ENCODE results near the gene PITX2.

The PITX2 gene

DNA sequence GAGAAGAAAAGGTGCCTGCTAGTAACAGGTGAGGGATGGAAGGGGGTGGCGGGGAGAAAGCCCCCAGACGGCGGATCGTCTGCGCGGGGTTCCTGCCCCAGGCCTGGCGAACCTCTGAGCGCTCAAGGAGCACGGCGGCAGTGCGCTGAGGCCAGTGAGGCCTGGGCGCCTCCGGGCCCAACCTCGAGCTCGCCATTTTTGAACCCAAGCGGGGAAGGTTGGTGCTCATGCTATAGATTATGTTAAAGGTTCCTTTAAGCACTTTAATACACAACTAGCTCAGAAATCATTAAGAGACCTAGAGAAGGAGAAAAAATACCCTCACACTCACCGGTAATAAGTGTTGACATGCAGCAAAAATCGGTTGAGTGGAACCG, 7.9 kb downstream of the PITX2 start:
- H3F3A ChIP-seq (ENCODE audit: insufficient read depth, low read length), result no peaks in the 10 kb centered on the region
- H3K9ac ChIP-seq (ENCODE audit: low read length), result no peak overlapping the region
- no peaks in the 10 kb centered on the region for H3K4me1 ChIP-seq (ENCODE audit: insufficient read depth, low read length, severe bottlenecking)
- no peaks in the 10 kb centered on the region for H3K9me2 ChIP-seq (ENCODE audit: low read depth, low read length)
- H3K4me2 ChIP-seq (ENCODE audit: low read length), result no peak overlapping the region
- TF ChIP-seq EZH2 (IDR thresholded peaks at IDR 0.05; ENCODE audit: borderline replicate concordance, low read length), result no peak
- TF ChIP-seq, protein P1, sequence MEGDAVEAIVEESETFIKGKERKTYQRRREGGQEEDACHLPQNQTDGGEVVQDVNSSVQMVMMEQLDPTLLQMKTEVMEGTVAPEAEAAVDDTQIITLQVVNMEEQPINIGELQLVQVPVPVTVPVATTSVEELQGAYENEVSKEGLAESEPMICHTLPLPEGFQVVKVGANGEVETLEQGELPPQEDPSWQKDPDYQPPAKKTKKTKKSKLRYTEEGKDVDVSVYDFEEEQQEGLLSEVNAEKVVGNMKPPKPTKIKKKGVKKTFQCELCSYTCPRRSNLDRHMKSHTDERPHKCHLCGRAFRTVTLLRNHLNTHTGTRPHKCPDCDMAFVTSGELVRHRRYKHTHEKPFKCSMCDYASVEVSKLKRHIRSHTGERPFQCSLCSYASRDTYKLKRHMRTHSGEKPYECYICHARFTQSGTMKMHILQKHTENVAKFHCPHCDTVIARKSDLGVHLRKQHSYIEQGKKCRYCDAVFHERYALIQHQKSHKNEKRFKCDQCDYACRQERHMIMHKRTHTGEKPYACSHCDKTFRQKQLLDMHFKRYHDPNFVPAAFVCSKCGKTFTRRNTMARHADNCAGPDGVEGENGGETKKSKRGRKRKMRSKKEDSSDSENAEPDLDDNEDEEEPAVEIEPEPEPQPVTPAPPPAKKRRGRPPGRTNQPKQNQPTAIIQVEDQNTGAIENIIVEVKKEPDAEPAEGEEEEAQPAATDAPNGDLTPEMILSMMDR (IDR thresholded peaks at IDR 0.05; ENCODE audit: low read length), result no peak
- H3K79me2 ChIP-seq (ENCODE audit: insufficient read depth, low read length), result no peaks in the 10 kb centered on the region
- H3K36me3 ChIP-seq (ENCODE audit: insufficient read depth, low read length), result no peaks in the 10 kb centered on the region
- no peaks in the 10 kb centered on the region for H4K20me1 ChIP-seq (ENCODE audit: insufficient read depth, low read length)
- no peak overlapping the region for H3K27ac ChIP-seq (ENCODE audit: low read depth, low read length, poor library complexity, severe bottlenecking)
- no peak overlapping the region for H3K4me3 ChIP-seq (ENCODE audit: low read depth, low read length, poor library complexity, severe bottlenecking)
- H3K9me3 ChIP-seq (ENCODE audit: low read length), result no peaks in the 10 kb centered on the region
- H2AFZ ChIP-seq (ENCODE audit: low read length), result no peak overlapping the region
- H3K27me3 ChIP-seq (ENCODE audit: insufficient read depth, low read length), result no peaks in the 10 kb centered on the region

DNA sequence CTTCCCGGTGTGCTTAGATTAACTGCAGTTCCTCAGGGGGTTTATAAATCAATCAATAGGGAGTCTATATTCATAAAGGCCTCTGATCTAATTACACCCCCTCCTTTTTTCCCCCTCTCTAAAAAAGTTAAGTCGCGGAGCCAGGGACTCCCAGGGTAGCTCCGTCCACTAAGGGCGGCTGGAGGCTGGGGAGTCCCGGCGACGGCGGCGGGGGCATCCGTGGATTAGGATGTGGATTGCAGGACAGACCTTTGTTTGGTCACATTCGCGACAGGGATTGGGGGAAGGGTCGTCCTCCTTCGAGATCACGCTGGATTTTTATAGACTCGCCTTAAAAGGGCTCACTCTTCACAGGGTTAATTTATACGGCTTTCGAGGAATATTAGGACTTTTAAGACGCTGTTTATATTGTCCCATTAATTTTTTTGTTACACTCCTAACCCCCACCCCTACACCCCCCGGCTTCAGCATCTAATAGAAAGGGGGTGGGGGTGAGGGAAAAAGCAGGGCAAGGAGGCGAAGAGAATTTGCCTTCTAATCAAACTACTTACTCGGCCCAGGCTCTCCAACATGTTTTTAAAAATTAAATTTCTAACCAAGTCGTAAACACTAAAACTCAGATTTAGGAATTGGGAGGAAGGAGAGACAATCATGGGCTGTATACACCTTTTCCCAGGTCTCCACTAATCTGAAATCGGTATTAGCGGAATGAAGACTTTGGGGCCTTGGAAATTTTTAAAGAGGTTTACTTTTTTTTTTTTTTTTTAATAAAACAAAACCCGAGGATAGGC, 8.5 kb downstream of the PITX2 start:
- H3K27ac ChIP-seq (ENCODE audit: low read depth, low read length, poor library complexity, severe bottlenecking), result no peak overlapping the region
- H3K36me3 ChIP-seq (ENCODE audit: insufficient read depth, low read length), result no peaks in the 10 kb centered on the region
- no peak overlapping the region for H3K4me2 ChIP-seq (ENCODE audit: low read length)
- no peaks in the 10 kb centered on the region for H3K79me2 ChIP-seq (ENCODE audit: insufficient read depth, low read length)
- H3F3A ChIP-seq (ENCODE audit: insufficient read depth, low read length), result no peaks in the 10 kb centered on the region
- no peak overlapping the region for H3K4me3 ChIP-seq (ENCODE audit: low read depth, low read length, poor library complexity, severe bottlenecking)
- TF ChIP-seq EZH2 (IDR thresholded peaks at IDR 0.05; ENCODE audit: borderline replicate concordance, low read length), result no peak
- TF ChIP-seq, protein P1 (IDR thresholded peaks at IDR 0.05; ENCODE audit: low read length), result no peak
- no peaks in the 10 kb centered on the region for H3K9me3 ChIP-seq (ENCODE audit: low read length)
- H3K4me1 ChIP-seq (ENCODE audit: insufficient read depth, low read length, severe bottlenecking), result no peaks in the 10 kb centered on the region
- no peaks in the 10 kb centered on the region for H3K27me3 ChIP-seq (ENCODE audit: insufficient read depth, low read length)
- H2AFZ ChIP-seq (ENCODE audit: low read length), result no peak overlapping the region
- H3K9me2 ChIP-seq (ENCODE audit: low read depth, low read length), result no peaks in the 10 kb centered on the region
- no peak overlapping the region for H3K9ac ChIP-seq (ENCODE audit: low read length)
- no peaks in the 10 kb centered on the region for H4K20me1 ChIP-seq (ENCODE audit: insufficient read depth, low read length)

DNA sequence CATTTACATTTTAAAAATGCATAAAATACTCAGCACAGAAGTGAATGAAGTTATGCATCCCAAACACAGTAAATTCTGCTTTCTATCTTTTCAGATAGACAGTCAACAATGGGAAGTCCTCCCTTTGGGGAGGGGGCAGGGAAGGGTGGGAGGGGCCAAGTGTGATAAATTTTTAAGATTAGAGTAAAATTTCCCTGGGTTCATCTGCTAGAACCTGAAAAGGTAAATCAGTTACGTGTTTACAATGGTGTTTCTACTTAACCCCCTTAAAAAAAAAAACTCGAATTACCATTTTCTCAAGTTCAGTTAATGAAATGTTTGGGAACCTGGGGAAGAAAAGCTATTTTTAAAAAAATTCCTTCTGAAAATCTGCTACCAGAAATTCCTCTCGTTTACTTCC, 9.1 kb downstream of the PITX2 start:
- Histone ChIP-seq H3F3A (ENCODE audit: insufficient read depth, low read length) (no peaks in the 10 kb centered on the region), H3K9ac (ENCODE audit: low read length) (no peak overlapping the region), H3K9me3 (ENCODE audit: low read length) (no peaks in the 10 kb centered on the region), H3K36me3 (ENCODE audit: insufficient read depth, low read length) (no peaks in the 10 kb centered on the region), H3K9me2 (ENCODE audit: low read depth, low read length) (no peaks in the 10 kb centered on the region), H3K4me1 (ENCODE audit: insufficient read depth, low read length, severe bottlenecking) (no peaks in the 10 kb centered on the region), H3K79me2 (ENCODE audit: insufficient read depth, low read length) (no peaks in the 10 kb centered on the region), H3K27ac (ENCODE audit: low read depth, low read length, poor library complexity, severe bottlenecking) (no peak overlapping the region), H2AFZ (ENCODE audit: low read length) (no peak overlapping the region), H3K27me3 (ENCODE audit: insufficient read depth, low read length) (no peaks in the 10 kb centered on the region), H3K4me3 (ENCODE audit: low read depth, low read length, poor library complexity, severe bottlenecking) (no peak overlapping the region), H3K4me2 (ENCODE audit: low read length) (no peak overlapping the region), H4K20me1 (ENCODE audit: insufficient read depth, low read length) (no peaks in the 10 kb centered on the region)
- TF ChIP-seq EZH2 (IDR thresholded peaks at IDR 0.05; ENCODE audit: borderline replicate concordance, low read length), result no peak
- TF ChIP-seq, protein P1 (IDR thresholded peaks at IDR 0.05; ENCODE audit: low read length), result no peak

All from OCI-LY1 (cell line).